Progenitor cell of endocrine pancreas (in vitro differentiated cells): ENCODE measurements around the gene ZSCAN21. TPM values are rescaled to one million over a fixed set of nuclear protein-coding genes. Genes with fewer than 3 reads are reported as not detected.

Source experiments
- DNase-seq: peaks from one replicate; pipeline ENCODE4 v3.0.0; 2021; ENCODE audit warnings: low spot score; ENCODE audit not compliant: unreplicated experiment
- H3K27ac Mint-ChIP-seq: 2 replicates; pipeline ENCODE4 v1.8.0; 2021; ENCODE audit warnings: mild to moderate bottlenecking, moderate library complexity, mixed read lengths
- H3K27me3 Mint-ChIP-seq: 2 replicates; pipeline ENCODE4 v1.8.0; 2021; ENCODE audit warnings: mixed read lengths
- H3K36me3 Mint-ChIP-seq: 2 replicates; pipeline ENCODE4 v1.8.0; 2022; ENCODE audit warnings: mixed read lengths; ENCODE audit not compliant: insufficient read depth
- H3K4me1 Mint-ChIP-seq: 2 replicates; pipeline ENCODE4 v1.8.0; 2021; ENCODE audit warnings: low read depth, mixed read lengths
- H3K4me3 Mint-ChIP-seq: 2 replicates; pipeline ENCODE4 v1.8.0; 2021; ENCODE audit warnings: low read depth, mild to moderate bottlenecking, moderate library complexity, mixed read lengths
- H3K9me3 Mint-ChIP-seq: 2 replicates; pipeline ENCODE4 v1.8.0; 2021; ENCODE audit warnings: low read depth, mixed read lengths
- CTCF ChIP-seq: fragments of 200-600 bp; sonication (generic); IDR thresholded peaks from one replicate; pipeline ENCODE4 v1.5.0; 2021; ENCODE audit warnings: antibody characterized with exemption, mild to moderate bottlenecking; ENCODE audit not compliant: unreplicated experiment
- microRNA-seq: library from miRNA; unstranded; fragments of <30 nt; microRNA quantifications from one replicate; pipeline ENCODE4 v1.1.0, GENCODE V29; 2020; ENCODE audit warnings: borderline number of aligned reads; ENCODE audit not compliant: unreplicated experiment
- total RNA-seq: library from RNA; stranded (reverse); gene quantifications from 2 replicates; pipeline ENCODE4 v1.2.1, GENCODE V29; 2021

Gene ZSCAN21
- total RNA-seq, 1 donor from 2014 or later, result 22.8 TPM

- no peak for DNase-seq
- TF ChIP-seq CTCF, result no peak
- Mint-ChIP-seq H3K4me1 (no peaks in the 10 kb centered on the region), H3K27me3 (no peaks in the 10 kb centered on the region), H3K36me3 (peaks cover 12% of the 10 kb centered on the region), H3K27ac (no peak overlapping the region), H3K4me3 (no peak overlapping the region), H3K9me3 (no peaks in the 10 kb centered on the region)
These were observed 62.3 kb downstream of the ZSCAN21 start for GRCh38 chr7:100111914-100112313.

Small RNA genes lying within 50 kb of the gene (microRNA-seq; reads per million reads assigned to microRNA genes)
- gene MIR106B (11,208 reads per million, percentile 94 among the genes with 10 or more reads in this experiment), gene MIR25 (2,027 reads per million, percentile 84 among the genes with 10 or more reads in this experiment), gene MIR93 (18,281 reads per million, percentile 97 among the genes with 10 or more reads in this experiment)

Other genes starting within 250 kb of the ZSCAN21 start
- gene CYP3A43, start 221.8 kb upstream of the ZSCAN21 start, total RNA-seq, result not detected in 2 replicates
- gene OR2AE1, start 172.7 kb upstream of the ZSCAN21 start, total RNA-seq, result not detected in 2 replicates
- 14.2 and 15.6 TPM in 2 replicates for gene TRIM4, start 130.2 kb upstream of the ZSCAN21 start, total RNA-seq
- gene GJC3, start 120.2 kb upstream of the ZSCAN21 start, total RNA-seq, result 0.27 and 0.43 TPM in 2 replicates
- not detected in 2 replicates for gene AZGP1, start 73.7 kb upstream of the ZSCAN21 start, total RNA-seq
- gene ZKSCAN1, start 34.2 kb upstream of the ZSCAN21 start, total RNA-seq, result 196 and 209 TPM in 2 replicates
- 91.8 and 95.1 TPM in 2 replicates for gene ZNF3, start 31.9 kb downstream of the ZSCAN21 start, total RNA-seq
- 110 and 113 TPM in 2 replicates for gene COPS6, start 39.2 kb downstream of the ZSCAN21 start, total RNA-seq
- 212 and 224 TPM in 2 replicates for gene MCM7, start 51.6 kb downstream of the ZSCAN21 start, total RNA-seq
- 34.0 and 36.0 TPM in 2 replicates for gene AP4M1, start 51.9 kb downstream of the ZSCAN21 start, total RNA-seq
- gene TAF6, start 69.6 kb downstream of the ZSCAN21 start, total RNA-seq, result 79.6 and 91.2 TPM in 2 replicates
- 22.5 and 25.5 TPM in 2 replicates for gene CNPY4, start 69.9 kb downstream of the ZSCAN21 start, total RNA-seq
- gene MBLAC1, start 77.2 kb downstream of the ZSCAN21 start, total RNA-seq, result 1.6 and 2.2 TPM in 2 replicates
- gene LAMTOR4, start 99.1 kb downstream of the ZSCAN21 start, total RNA-seq, result 106 and 116 TPM in 2 replicates
- gene TRAPPC14, start 108.9 kb downstream of the ZSCAN21 start, total RNA-seq, result 29.6 and 30.7 TPM in 2 replicates
- gene GAL3ST4, start 118.8 kb downstream of the ZSCAN21 start, total RNA-seq, result 4.9 and 5.1 TPM in 2 replicates
- gene GPC2, start 127.6 kb downstream of the ZSCAN21 start, total RNA-seq, result 64.0 and 65.2 TPM in 2 replicates
- 2.4 and 2.5 TPM in 2 replicates for gene STAG3, start 128.1 kb downstream of the ZSCAN21 start, total RNA-seq
- not detected in 2 replicates for gene PVRIG, start 170.2 kb downstream of the ZSCAN21 start, total RNA-seq